SK-N-SH (cell line): ENCODE results near the gene CELSR3. TPM values are rescaled to one million over a fixed set of nuclear protein-coding genes. Genes with fewer than 3 reads are reported as not detected.
A peak's percentile ranks its signal among the peaks of the same experiment; 100 is the strongest.

ENCODE experiments used
- CTCF ChIA-PET: fragments of 300-600, 350-600 bp; formaldehyde crosslinking; extraction: SDS; loops from one replicate; lab custom pipeline; 2021; lab: Yijun Ruan, JAX
- POLR2A ChIA-PET: fragments of 350-600 bp; sonication (Branson Sonifier 250); formaldehyde crosslinking; extraction: SDS; loops from one replicate; lab custom pipeline; 2020; ENCODE audit warnings: antibody characterized with exemption, inconsistent platforms; lab: Yijun Ruan, JAX
- DNase-seq: peaks from one replicate; pipeline ENCODE4 v3.0.0; 2012
- H2AFZ ChIP-seq: fragments of 200-600 bp; sonication (generic); 2 replicates; pipeline ENCODE4 v1.8.1; 2016; ENCODE audit warnings: antibody characterized with exemption, mild to moderate bottlenecking, low read depth
- H3F3A ChIP-seq: fragments of 200-600 bp; sonication (generic); replicated peaks from 2 replicates; pipeline ENCODE3; 2016; ENCODE audit warnings: antibody characterized with exemption, mild to moderate bottlenecking; ENCODE audit not compliant: insufficient read depth
- H3K27ac ChIP-seq, 2 experiments: fragments of 200-500 bp in 1 of 2; fragments of 200-600 bp in 1 of 2; sonication (Bioruptor generic) in 1 of 2; sonication (generic), shearing (Covaris generic) in 1 of 2; 2 replicates each; pipeline versions ENCODE4 v1.5.1 to v1.6.1; 2014 to 2016; ENCODE audit warnings: low read depth in 2 of 2, inconsistent platforms in 1 of 2, low read length in 1 of 2, mild to moderate bottlenecking in 1 of 2, mixed read lengths in 1 of 2
- H3K27me3 ChIP-seq: fragments of 200-600 bp; sonication (generic), shearing (Covaris generic); 2 replicates; pipeline ENCODE4 v1.6.1; 2016; ENCODE audit warnings: mixed run types; ENCODE audit not compliant: insufficient read depth
- H3K36me3 ChIP-seq, 2 experiments: fragments of 200-500 bp in 1 of 2; fragments of 200-600 bp in 1 of 2; sonication (Bioruptor generic) in 1 of 2; sonication (generic) in 1 of 2; replicated peaks in 1 of 2; 2 replicates each; pipeline versions ENCODE3 to v1.5.1; 2014 to 2016; ENCODE audit warnings: low read length in 1 of 2, mild to moderate bottlenecking in 1 of 2; ENCODE audit not compliant: insufficient read depth in 2 of 2, control insufficient read depth in 1 of 2
- H3K4me1 ChIP-seq, 2 experiments: fragments of 200-500 bp in 1 of 2; fragments of 200-600 bp in 1 of 2; sonication (Bioruptor generic) in 1 of 2; sonication (generic), shearing (Covaris generic) in 1 of 2; 2 replicates each; pipeline versions ENCODE4 v1.5.1 to v1.6.1; 2014 to 2016; ENCODE audit warnings: low read depth in 1 of 2, low read length in 1 of 2, mixed run types in 1 of 2; ENCODE audit not compliant: insufficient read depth in 2 of 2, control insufficient read depth in 1 of 2
- H3K4me2 ChIP-seq: fragments of 200-600 bp; sonication (generic), shearing (Covaris generic); 2 replicates; pipeline ENCODE4 v1.6.1; 2017; ENCODE audit warnings: mixed run types
- H3K4me3 ChIP-seq, 2 experiments: fragments of 200-500 bp in 1 of 2; fragments of 200-600 bp in 1 of 2; sonication (Bioruptor generic) in 1 of 2; sonication (generic), shearing (Covaris generic) in 1 of 2; 2 replicates each; pipeline versions ENCODE4 v1.5.1 to v1.8.1; 2014 to 2016; ENCODE audit warnings: low read depth in 2 of 2, inconsistent platforms in 1 of 2, low read length in 1 of 2, mild to moderate bottlenecking in 1 of 2, mixed read lengths in 1 of 2, moderate library complexity in 1 of 2
- H3K79me2 ChIP-seq: fragments of 200-600 bp; sonication (generic); 2 replicates; pipeline ENCODE4 v1.8.1; 2017; ENCODE audit warnings: mild to moderate bottlenecking; ENCODE audit not compliant: insufficient read depth
- H3K9ac ChIP-seq: fragments of 200-600 bp; sonication (generic); 2 replicates; pipeline ENCODE4 v1.6.1; 2017; ENCODE audit warnings: mixed run types
- H3K9me2 ChIP-seq: fragments of 200-600 bp; sonication (generic); 2 replicates; pipeline ENCODE4 v1.6.1; 2017; ENCODE audit warnings: mixed run types
- H3K9me3 ChIP-seq: fragments of 200-600 bp; sonication (generic); 2 replicates; pipeline ENCODE4 v1.6.1; 2017; ENCODE audit warnings: mixed run types, mild to moderate bottlenecking, moderate library complexity
- H4K20me1 ChIP-seq: fragments of 200-600 bp; sonication (generic); 2 replicates; pipeline ENCODE4 v1.6.1; 2017; ENCODE audit warnings: mild to moderate bottlenecking, mixed run types; ENCODE audit not compliant: insufficient read depth
- EP300 ChIP-seq, 2 experiments: IDR thresholded peaks; 2 replicates each; pipeline versions ENCODE4 v1.4.0 to v1.6.1; 2012; ENCODE audit warnings: borderline replicate concordance in 1 of 2, low read depth in 1 of 2, low read length in 1 of 2
- FOXM1 ChIP-seq: IDR thresholded peaks from 2 replicates; pipeline ENCODE4 v1.4.0; 2012; ENCODE audit warnings: low read depth, mild to moderate bottlenecking
- GABPA ChIP-seq: IDR thresholded peaks from 2 replicates; pipeline ENCODE4 v1.4.0; 2012; ENCODE audit warnings: low read depth, mild to moderate bottlenecking
- JUND ChIP-seq: IDR thresholded peaks from 2 replicates; pipeline ENCODE4 v1.4.0; 2012
- NFIC ChIP-seq: IDR thresholded peaks from 2 replicates; pipeline ENCODE4 v1.4.0; 2012; ENCODE audit warnings: borderline replicate concordance
- NRF1 ChIP-seq: IDR thresholded peaks from 2 replicates; pipeline ENCODE4 v1.6.1; 2012; ENCODE audit warnings: low read depth, mild to moderate bottlenecking, low read length
- POLR2AphosphoS5 ChIP-seq: IDR thresholded peaks from 2 replicates; pipeline ENCODE4 v1.6.1; 2012; ENCODE audit warnings: low read depth, low read length
- RAD21 ChIP-seq: IDR thresholded peaks from 2 replicates; pipeline ENCODE4 v1.6.1; 2012; ENCODE audit warnings: mild to moderate bottlenecking, low read length
- RCOR1 ChIP-seq: fragments of 150-350 bp; IDR thresholded peaks from 2 replicates; pipeline ENCODE4 v1.6.1; 2017; ENCODE audit warnings: antibody characterized with exemption, low read length
- RXRA ChIP-seq: IDR thresholded peaks from 2 replicates; pipeline ENCODE4 v1.4.0; 2012; ENCODE audit warnings: low read depth, mild to moderate bottlenecking, borderline replicate concordance
- SIN3A ChIP-seq: IDR thresholded peaks from 2 replicates; pipeline ENCODE4 v1.6.1; 2012; ENCODE audit warnings: low read depth, mild to moderate bottlenecking, low read length, moderate library complexity, borderline replicate concordance
- SMC3 ChIP-seq: IDR thresholded peaks from 2 replicates; pipeline ENCODE4 v1.6.1; 2012; ENCODE audit warnings: low read depth, low read length, improper control_type of control experiment
- TAF1 ChIP-seq: IDR thresholded peaks from 2 replicates; pipeline ENCODE4 v1.6.1; 2012; ENCODE audit warnings: low read depth, mild to moderate bottlenecking, low read length, moderate library complexity, borderline replicate concordance
- TCF12 ChIP-seq: IDR thresholded peaks from 2 replicates; pipeline ENCODE4 v1.4.0; 2012
- WGBS: methylation state at CpG from one replicate; pipeline ENCODE4 v1.1.6; 2017; ENCODE audit warnings: low lambda C conversion rate; 5-methylcytosine and 5-hydroxymethylcytosine counted together
- polyA plus RNA-seq, 3 experiments: library from polyadenylated mRNA; depleted of rRNA; stranded (reverse); fragments of >200 nt; gene quantifications; 2 replicates each; pipeline ENCODE4 v1.2.3, GENCODE V29; 2012
- TF ChIP-seq, protein P1 (sequence below): fragments of 200-600 bp; sonication (generic); IDR thresholded peaks from 2 replicates; pipeline ENCODE4 v1.6.1; 2017; ENCODE audit warnings: antibody characterized with exemption, mild to moderate bottlenecking, moderate library complexity
- TF ChIP-seq, protein P2 (sequence below): IDR thresholded peaks from 2 replicates; pipeline ENCODE4 v1.4.0; 2012; ENCODE audit warnings: low read depth
- TF ChIP-seq, protein P3 (sequence below): fragments of 150-350 bp; IDR thresholded peaks from 2 replicates; pipeline ENCODE4 v1.6.1; 2017; ENCODE audit warnings: antibody characterized with exemption, low read length, low read depth, borderline replicate concordance

Gene CELSR3
- polyA plus RNA-seq, 1 of the 3 experiments (the other 2 are of a cell fraction) = 11.7 TPM

DNA sequence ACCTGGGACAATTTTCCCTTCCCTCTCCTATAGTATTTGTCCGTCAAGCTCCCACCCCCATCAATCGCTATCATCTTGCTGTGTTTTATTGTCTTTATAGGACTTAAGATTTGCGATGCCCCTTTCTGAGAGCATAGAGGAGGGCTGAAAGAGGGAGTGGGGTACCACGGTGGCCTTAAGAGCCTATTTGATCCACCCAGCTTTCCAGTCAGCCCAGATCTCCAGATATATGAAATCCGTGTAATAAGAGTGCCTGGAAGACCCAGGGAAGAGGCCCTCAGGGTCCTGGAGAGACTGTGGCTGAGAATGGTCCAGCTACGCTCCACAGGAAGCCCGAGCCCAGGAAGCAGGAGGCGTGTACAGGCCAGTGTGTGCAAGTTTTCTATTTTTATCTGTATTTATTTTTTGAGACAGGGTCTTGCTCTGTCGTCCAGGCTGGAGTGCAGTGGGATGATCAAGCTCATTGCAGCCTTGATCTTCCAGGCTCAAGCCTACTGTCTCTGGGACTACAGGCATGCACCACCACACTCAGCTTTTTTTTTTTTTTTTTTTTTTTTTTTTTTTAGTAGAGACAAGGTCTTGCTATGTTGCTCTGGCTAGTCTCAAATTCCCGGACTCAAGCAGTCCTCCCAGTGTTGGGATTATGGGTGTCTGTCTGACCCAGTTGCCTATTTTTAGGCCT, 24.0 kb upstream of the CELSR3 start:
- Histone ChIP-seq H3K9ac (no peak overlapping the region), H3K9me3 (no peaks in the 10 kb centered on the region), H3K4me1 (peaks cover 20 to 47% of the 10 kb centered on the region in 2 experiments), H3K4me3 (no peak overlapping the region), H2AFZ (no peak overlapping the region), H3K27ac (peak overlapping the region; percentile 22 to 76; a peak in 3 of 4 replicates), H3K27me3 (no peaks in the 10 kb centered on the region), H3K4me2 (0 out of 2 replicates have a peak overlapping the region, but pooled peaks have one; percentile 99), H4K20me1 (peaks cover 41% of the 10 kb centered on the region), H3F3A (peaks cover 21% of the 10 kb centered on the region), H3K36me3 (peaks cover 29 to 49% of the 10 kb centered on the region in 2 experiments), H3K9me2 (no peaks in the 10 kb centered on the region), H3K79me2 (peaks cover 43% of the 10 kb centered on the region)
- CTCF ChIA-PET = interaction anchor here (0.6 to 2.9 kb wide), 20 partner anchors 9 to 336 kb away, joined by 3 to 20 read pairs (median 4); partner anchors contain the start of genes CELSR3, IP6K2, NDUFAF3 and SLC26A6
- peak; percentile 30 for DNase-seq
- POLR2A ChIA-PET = interaction anchor here (1.0 to 1.1 kb wide), 3 partner anchors 17 to 79 kb away, joined by 4 to 5 read pairs (median 5); partner anchors contain the start of gene IP6K2
- TF ChIP-seq, protein P1, sequence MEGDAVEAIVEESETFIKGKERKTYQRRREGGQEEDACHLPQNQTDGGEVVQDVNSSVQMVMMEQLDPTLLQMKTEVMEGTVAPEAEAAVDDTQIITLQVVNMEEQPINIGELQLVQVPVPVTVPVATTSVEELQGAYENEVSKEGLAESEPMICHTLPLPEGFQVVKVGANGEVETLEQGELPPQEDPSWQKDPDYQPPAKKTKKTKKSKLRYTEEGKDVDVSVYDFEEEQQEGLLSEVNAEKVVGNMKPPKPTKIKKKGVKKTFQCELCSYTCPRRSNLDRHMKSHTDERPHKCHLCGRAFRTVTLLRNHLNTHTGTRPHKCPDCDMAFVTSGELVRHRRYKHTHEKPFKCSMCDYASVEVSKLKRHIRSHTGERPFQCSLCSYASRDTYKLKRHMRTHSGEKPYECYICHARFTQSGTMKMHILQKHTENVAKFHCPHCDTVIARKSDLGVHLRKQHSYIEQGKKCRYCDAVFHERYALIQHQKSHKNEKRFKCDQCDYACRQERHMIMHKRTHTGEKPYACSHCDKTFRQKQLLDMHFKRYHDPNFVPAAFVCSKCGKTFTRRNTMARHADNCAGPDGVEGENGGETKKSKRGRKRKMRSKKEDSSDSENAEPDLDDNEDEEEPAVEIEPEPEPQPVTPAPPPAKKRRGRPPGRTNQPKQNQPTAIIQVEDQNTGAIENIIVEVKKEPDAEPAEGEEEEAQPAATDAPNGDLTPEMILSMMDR = no peak
- no peak for TF ChIP-seq JUND
- TF ChIP-seq, protein P2, sequence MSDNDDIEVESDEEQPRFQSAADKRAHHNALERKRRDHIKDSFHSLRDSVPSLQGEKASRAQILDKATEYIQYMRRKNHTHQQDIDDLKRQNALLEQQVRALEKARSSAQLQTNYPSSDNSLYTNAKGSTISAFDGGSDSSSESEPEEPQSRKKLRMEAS = no peak
- no peak for TF ChIP-seq FOXM1
- TF ChIP-seq, protein P3, sequence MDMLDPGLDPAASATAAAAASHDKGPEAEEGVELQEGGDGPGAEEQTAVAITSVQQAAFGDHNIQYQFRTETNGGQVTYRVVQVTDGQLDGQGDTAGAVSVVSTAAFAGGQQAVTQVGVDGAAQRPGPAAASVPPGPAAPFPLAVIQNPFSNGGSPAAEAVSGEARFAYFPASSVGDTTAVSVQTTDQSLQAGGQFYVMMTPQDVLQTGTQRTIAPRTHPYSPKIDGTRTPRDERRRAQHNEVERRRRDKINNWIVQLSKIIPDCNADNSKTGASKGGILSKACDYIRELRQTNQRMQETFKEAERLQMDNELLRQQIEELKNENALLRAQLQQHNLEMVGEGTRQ = no peak
- no peak for TF ChIP-seq GABPA
- no peak for TF ChIP-seq POLR2AphosphoS5
- TF ChIP-seq EP300 (IDR thresholded peaks at IDR 0.05; ENCODE audit: borderline replicate concordance in 1 of 2, low read depth in 1 of 2, low read length in 1 of 2) = no peak
- TF ChIP-seq NRF1 = no peak
- 76% methylated on average over 10 of the region's 10 CpGs for WGBS

DNA sequence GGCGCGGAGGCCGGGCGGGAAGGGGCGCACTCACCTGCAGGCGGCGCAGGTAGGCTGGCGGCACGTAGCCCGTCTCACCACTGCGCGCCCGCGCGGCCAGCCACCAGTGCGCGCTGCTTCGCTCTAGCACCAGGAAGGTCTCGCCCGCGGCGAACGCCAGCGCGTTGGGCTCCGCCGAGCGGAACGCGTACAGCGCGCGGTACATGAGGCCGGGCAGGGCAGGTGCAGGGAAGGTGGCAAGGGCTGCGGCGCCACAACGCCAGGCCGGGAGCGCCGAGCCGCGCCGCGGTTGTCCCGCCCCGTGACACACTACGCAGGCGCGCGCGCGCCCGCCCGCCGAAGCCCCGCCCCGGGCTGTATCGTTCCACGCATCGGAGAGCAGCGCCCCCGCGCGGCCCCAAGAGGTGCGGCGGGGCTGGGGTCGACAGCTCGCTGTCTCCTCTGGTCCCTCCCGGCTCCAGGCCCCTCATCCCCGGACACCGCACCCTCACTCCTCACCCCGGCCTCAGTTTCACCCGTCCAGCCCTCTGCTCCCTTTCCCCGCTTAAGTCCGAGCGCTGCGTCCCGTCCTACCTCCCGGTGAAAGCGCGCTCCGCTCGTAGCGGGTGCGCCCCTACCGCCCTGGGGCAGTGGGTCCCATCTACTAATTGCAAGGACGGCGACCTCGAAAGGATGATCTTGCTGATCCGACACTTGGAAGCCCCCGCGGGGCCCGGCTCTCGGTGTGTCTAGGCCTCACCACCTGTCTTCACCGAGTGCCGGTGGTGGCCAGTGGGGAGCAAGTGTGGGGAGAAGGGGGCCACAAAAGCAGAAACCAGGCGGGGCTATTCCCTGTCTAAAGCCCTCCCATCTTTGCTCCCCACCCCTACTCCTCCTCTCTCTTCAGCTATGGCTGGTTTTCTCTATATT, 23.2 kb upstream of the CELSR3 start, which contains the start of gene NCKIPSD:
TSS of gene NCKIPSD (minus strand) at position 313 of the 909 bp plus-strand sequence. CDS start at position 205, 108 bp downstream.
- Histone ChIP-seq H2AFZ (peak within 1 kb of the TSS; percentile 84; the same call in 1 of the 2 replicates), H3K9me3 (no peaks in the 10 kb centered on the region), H3K4me2 (peak within 1 kb of the TSS; percentile 99), H3K9ac (peak within 1 kb of the TSS; percentile 77), H3K79me2 (peaks cover 36% of the 10 kb centered on the region), H4K20me1 (peaks cover 35% of the 10 kb centered on the region), H3K4me1 (peaks cover 20 to 47% of the 10 kb centered on the region in 2 experiments), H3K36me3 (peaks cover 22 to 50% of the 10 kb centered on the region in 2 experiments), H3K4me3 (peak within 1 kb of the TSS; percentile 85 to 96), H3F3A (peaks cover 21% of the 10 kb centered on the region), H3K27me3 (no peaks in the 10 kb centered on the region), H3K27ac (peak within 1 kb of the TSS; percentile 22 to 85), H3K9me2 (no peaks in the 10 kb centered on the region)
- DNase-seq = peak; percentile 98
- ChIA-PET POLR2A (interaction anchor here (0.6 to 1.1 kb wide), 5 partner anchors 18 to 79 kb away, joined by 3 to 5 read pairs (median 5); partner anchors contain the start of gene IP6K2), CTCF (interaction anchor here (0.6 to 2.9 kb wide), 19 partner anchors 10 to 285 kb away, joined by 3 to 20 read pairs (median 4); partner anchors contain the start of genes CELSR3, IP6K2 and SLC26A6)
- 6% methylated on average over 29 of the region's 97 CpGs for WGBS
- TF ChIP-seq, protein P3 = no peak
- TF ChIP-seq RCOR1 (no peak), NFIC (no peak), RXRA (no peak), SIN3A (no peak), SMC3 (peak; percentile 36; the same call in 1 of the 2 replicates), POLR2AphosphoS5 (peak; percentile 72), RAD21 (peak; percentile 61), TCF12 (no peak), NRF1 (peak; percentile 77), TAF1 (no peak)
- TF ChIP-seq, protein P1 = peak; percentile 73
